GM18907 (cell line): ENCODE measurements around the gene PYGL.
"Not testable (repeated sequence)": the region's sequence is repeated elsewhere in the genome, so short reads cannot be mapped to it uniquely, and the experiment has no call there.

Experiments
- ATAC-seq: cut with Tn5 transposase; IDR thresholded peaks from one replicate; pipeline ENCODE4 v1.9.1; 2021; ENCODE audit warnings: mild to moderate bottlenecking, moderate library complexity; ENCODE audit not compliant: unreplicated experiment

The PYGL gene

DNA sequence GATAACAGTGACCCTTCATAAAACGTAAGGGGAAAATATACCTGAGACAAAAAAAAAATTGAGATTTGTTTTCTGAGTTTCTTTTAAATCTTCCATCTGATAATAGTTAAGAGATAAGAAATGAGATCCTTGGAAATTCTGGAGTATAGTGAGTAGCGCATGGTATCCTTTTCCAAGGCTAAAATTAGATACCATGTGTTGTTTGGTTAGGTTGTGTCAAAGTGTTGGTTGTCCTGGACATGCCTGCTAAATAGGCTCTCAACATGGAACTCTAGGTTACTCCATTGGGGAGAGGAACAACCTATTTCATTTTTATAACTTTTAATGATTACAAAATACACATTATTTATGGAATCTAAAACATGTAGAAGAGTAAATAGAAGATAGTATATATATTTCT lies 14.8 kb downstream of the PYGL start:
- no peak for ATAC-seq

DNA sequence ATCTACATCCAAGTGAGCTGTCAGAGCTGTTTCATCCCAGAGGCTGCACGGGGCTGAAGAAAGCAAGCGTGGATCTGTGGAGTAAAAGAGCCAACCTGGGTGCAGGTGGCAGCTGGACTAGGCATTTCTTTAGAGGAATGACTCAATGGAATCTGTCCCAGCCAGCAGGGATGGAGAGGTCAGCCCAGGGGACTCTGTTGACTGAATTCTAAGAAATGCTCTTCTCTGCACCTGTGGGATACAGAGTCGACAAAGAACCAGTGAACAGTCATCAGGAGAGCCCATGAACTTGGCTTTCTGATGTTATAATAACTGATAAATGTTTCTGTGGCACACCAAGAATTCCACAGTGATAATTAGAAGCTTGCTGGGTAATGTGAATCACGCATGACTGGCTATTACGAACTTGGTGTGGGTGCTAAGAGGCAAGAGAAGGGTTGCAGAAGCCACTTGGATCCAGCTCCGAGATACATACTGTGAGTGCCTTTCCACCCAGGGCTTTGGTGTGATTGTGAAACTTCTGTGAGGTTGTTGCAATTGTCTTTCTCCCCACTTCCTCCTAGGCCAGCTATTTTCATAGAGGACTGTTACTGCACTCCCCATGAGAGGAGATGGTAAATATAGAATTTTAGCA lies 16.2 kb downstream of the PYGL start:
- ATAC-seq: no peak

DNA sequence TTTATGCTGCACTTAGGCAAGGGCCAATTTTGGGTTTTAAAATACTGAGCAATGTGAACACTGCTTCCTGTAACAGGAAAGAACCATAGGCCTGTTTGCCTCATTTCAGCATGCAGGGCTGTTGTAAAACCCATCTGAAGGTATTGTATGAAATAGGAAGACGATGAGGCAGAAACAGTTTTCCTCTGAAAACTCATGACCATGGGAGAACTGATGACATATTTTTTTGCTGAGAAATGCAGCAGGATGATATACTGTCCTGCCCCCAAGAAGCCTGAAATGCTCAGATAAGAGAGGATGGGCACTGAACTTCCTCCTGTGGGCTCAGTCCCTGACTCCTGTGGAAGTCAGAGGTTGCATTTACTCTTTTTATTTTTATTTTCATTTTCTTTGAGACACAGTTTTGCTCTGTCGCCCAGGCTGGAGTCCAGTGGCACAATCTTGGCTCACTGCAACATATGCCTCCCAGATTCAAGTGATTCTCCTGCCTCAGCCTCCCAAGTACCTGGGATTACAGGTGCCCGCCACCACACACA lies 17.4 kb downstream of the PYGL start:
- ATAC-seq: no peak

DNA sequence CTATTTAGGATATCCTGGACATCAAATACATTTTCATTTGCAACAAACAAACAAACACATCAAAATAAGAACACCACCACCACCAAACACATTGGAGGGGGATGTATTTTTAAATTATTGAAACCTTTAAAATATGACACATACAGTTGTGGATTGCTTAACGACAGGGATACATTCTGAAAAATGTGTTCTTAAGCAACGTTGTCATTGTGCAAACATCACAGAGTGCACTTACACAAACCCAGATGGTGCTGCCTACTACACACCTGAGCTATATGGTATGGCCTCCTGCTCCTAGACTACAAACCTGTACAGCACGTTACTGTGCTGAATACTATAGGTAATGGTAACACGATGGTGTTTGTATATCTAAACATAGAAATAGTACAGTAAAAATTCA lies 19.4 kb downstream of the PYGL start:
- no peak for ATAC-seq

DNA sequence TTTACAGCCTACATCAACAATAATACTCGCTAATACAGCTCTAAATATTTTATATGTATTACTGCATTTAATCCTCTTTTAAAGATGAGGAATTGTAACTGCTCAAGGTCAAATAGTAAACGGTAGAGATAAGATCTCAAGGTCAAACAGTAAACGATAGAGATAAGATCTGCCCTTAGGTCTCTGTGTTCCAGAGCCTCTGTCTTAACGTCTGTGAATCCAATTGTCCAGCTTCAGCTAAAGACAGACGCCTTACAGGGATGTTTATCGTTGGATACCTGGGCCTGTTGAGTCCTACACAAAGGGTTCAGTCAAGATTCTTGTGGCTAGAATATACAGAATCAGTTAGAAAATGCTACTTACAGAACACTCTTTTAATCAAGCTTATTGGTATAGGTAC lies 20.0 kb downstream of the PYGL start:
- ATAC-seq: no peak

DNA sequence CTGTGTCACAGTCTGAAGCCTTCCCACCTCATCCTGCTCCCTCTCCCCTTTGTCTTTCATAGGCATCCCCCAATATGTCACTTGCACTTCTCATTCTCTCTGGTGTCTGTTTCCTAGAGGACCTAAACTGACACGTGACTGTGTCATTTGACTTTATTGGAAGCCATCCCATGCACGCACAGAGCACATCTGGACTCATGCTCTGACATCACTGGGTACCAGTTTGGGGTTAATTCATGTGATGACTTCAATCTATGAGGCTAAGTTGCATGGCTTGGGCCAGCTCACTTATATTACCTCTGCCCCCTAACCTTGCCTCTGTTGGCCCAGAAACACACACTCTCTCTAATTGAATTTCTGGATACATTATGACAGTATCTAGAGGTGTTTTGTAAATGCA lies 21.5 kb downstream of the PYGL start:
- ATAC-seq: no peak

DNA sequence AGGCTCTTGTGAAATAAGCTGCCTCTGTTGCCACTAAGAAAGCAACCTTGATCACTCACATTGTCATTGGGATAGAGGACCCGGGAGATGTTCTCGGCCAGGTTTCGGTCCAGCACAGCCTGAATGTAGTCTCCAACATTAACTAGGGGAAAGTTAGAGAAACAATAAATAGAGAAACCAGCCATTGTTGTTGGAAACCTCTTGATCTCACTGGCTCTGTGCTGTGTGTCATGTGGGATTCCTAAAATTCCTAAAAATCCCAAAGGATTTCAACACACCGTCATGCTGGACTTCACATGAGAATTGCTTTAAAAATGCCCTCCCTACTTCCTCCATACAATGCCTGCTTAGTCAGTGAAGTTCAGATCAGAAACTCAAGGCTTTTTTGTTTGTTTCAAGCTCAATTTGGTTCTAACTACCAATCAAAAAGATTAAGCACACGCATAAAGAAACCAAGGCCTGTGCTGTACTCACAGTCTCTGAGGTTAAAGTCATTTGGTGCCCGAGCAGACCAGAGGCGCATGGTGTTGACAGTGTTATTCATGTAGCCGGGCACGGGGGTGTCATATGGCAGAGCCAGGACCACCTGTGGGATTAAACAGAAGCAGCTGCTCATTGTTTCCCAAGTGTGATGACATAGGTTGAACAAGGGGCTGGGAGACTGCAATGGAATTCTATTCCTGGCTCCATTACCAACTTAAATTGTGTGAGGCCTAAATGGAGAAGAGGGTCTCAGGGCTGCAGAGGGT lies 23.6 kb downstream of the PYGL start:
- no peak for ATAC-seq

DNA sequence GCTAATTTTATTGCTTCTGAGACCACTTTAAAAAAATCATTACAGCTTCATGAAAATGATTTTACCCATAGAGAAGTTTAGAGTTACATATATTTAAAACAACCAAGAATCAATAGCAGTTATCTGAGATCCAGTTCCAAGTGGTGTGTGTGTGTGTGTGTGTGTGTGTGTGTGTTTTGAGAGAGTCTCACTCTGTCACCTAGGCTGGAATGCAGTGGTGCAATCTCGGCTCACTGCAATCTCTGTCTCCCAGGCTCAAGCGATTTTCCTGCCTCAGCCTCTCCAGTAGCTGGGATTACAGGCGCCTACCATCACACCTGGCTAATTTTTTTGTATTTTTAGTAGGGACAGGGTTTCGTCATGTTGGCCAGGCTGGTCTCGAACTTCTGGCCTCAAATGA lies 24.8 kb downstream of the PYGL start:
- not testable (repeated sequence) for ATAC-seq

DNA sequence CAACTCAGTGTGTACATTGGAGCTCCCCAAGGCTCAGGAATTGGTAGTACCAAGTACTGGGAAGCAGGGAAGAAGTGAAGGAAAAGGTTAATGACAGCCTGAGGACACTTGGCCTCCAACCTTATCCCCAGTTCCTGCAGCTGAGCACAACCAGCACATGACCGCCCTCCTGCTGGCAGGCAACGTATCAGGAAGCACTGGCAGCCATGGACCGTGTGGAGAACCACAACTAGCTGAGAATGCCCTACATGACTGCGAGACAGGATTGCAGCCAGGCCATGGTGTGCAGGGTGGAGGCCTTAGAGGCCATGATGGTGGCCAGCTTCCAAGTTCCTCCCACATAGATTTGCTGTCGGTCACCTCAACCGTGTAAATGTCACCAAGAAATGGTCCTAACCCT lies 26.8 kb downstream of the PYGL start:
- ATAC-seq: no peak

DNA sequence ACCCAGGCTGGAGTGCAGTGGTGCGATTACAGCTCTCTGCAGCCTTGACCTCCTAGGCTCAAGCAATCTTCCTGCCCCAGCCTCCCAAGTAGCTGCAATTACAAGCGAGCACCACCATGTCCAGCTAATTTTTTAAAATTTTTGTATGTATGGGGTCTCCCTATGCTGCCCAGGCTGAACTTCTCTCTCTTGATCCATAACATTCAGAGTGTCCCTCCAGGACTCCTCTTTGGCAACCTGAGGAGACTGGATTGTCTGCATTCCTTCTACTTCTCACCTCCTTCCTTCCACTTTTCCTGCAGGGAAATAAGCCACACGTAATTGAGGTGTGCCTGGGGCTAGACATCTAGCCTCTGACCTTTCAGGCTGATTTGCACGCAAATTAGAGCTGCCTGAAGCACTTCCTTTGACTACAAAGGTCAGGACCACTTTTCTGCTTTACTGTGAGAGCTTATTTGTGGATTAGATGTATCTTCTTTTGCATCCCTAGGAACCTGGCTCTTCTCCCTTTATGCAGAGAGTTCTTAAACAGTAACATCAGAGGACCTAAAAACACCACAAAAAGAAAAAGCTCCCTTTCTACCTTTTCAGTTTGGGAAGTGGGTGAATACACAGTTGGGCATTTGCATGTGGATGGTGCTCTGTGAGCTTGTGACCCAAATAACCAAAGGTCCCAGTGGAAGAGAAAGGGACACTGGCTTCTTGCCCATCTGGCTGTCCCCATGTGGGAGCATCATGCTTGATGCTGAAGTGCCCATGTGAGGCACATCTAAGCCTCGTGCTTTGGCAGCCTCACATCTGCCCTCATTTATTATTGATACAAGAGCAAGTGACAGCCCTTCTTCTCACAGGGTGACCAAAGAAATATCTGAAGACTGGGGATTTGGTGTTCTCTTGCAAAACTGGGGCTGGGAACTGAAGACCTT lies 33.5 kb downstream of the PYGL start:
- ATAC-seq: no peak

DNA sequence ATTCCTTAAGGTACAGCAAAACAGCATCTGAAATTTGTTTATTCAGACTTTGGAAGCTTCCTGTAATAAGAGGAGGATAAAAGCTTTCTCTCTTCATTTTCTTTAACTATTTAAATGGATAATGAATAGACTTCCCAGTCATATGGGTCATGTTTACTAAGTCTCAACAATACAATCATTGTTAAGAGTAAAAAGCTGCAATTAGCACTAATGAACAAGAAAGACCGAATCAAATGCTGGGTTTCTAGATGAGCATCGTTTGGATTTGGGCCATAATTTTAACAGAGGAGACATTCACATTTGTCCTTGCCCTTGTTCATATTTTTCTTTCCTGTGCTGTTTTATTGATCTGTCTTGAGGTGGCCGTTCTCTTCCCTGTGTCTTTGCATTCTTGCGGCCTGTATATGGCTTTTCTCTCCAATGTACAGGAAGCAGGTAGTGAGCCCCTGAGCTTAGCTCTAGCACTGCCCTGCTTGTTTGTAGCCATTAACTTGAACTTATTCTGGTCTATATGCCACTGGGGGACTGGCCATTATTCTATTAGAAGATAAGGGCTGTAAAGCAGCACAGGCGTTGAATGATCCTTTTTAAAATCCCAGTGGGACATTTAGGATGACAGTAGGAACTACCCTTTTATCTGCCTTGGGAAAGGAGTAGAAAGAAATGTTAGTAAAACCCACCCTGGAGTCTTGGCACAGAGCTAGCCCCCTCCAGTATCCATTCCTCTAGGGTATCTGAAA lies 37.8 kb downstream of the PYGL start:
- no peak for ATAC-seq

DNA sequence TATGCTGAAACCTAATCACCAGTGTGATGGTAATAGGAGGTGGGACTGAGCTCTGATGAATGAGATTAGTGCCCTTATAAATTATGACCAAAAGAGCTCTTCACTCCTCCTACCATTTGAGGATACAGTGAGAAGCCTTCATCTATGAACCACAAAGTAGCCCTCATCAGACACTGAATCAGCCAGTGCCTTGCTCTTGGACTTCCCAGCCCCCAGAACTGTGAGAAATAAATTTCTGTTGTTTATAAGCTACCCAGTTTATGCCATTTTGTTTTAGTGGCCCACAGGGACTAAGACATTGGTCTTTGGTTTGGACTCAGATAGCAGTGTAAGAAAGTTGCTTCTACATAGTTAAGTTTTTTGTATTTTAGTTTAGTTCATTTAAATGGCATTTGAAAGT lies 39.6 kb downstream of the PYGL start:
- ATAC-seq: no peak

DNA sequence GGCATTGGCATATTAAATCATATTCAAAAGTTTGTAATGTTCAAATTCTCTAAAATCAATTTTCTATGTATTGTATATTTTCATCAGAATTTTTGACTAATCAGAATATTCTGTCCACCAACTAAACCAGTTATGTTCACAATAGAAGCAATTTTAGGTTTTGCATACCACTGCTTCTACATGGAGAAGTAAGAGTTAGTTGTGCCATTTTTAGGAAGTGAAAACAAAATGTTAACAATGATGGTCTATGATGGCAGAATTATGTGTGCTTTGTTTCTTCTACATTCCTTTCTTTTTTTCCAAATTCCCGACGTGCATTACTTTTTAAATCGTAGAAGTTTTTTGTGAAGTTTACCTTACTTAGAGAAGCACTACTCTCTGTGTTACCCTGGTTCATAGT lies 42.9 kb downstream of the PYGL start:
- no peak for ATAC-seq

DNA sequence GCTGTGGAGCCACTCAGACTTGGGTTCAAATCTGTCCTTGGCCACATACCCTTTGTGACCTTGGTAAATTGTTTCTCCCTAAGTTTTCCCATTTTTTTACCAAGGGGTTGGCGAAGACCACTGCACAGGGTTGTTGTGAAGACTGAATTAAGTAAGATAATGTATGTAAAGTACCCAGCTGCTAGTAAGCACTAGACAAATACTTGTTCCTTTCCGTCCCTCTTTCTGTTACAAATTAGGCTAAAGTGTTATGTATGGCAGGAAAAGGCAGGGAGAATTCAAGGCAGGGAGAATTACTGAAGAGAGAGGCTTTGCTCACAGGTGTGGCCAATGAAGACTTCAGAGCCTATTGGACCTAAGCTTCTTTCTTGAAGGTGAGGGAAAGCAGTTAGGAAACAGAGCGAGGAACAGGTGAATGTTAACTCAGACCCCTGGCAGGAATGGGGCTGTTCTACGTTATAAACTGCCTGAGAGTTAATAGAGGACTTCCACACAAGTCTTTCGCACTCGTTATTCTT lies 46.6 kb downstream of the PYGL start:
- ATAC-seq: no peak

DNA sequence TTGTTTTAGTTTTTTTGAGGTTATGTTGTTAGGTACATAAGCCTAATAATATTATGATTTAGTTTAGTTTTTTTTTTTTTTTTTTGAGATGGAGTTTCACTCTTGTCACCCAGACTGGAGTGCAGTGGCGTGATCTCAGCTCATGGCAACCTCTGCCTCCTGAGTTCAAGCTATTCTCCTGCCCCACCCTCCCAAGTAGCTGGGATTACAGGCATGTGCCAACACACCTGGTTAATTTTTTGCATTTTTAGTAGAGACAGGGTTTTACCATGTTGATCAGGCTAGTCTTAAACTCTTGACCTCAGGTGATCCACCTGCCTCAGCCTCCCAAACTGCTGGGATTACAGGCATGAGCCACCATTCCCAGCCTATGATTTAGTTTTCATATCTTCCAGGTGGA lies 47.3 kb downstream of the PYGL start:
- not testable (repeated sequence) for ATAC-seq

DNA sequence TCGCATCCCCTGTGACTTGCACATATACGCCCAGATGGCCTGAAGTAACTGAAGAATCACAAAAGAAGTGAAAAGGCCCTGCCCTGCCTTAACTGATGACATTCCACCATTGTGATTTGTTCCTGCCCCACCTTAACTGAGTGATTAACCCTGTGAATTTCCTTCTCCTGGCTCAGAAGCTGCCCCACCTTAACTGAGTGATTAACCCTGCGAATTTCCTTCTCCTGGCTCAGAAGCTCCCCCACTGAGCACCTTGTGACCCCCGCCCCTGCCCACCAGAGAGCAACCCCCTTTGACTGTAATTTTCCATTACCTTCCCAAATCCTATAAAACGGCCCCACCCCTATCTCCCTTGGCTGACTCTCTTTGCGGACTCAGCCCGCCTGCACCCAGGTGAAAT lies 47.9 kb downstream of the PYGL start:
- ATAC-seq: not testable (repeated sequence)

DNA sequence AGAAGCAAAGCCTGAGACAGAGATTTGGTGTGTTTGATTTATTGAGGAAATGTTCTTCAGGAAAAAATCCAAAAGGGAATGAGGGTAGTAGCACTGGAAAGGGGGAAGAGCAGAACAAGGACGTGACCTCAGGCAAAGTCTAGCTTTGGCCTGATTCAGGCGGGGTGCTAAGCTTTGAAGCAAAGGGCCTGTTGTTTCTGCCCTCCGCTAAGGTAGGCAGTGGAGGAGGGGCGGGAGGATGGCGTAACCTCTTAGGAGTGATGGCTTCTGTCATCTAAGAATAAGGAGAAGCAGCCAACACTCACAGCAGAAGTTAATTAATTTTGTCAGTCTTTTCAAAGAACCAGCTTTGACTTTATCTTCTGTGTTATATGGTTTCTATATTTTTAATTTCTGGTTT lies 52.0 kb downstream of the PYGL start:
- ATAC-seq: no peak

DNA sequence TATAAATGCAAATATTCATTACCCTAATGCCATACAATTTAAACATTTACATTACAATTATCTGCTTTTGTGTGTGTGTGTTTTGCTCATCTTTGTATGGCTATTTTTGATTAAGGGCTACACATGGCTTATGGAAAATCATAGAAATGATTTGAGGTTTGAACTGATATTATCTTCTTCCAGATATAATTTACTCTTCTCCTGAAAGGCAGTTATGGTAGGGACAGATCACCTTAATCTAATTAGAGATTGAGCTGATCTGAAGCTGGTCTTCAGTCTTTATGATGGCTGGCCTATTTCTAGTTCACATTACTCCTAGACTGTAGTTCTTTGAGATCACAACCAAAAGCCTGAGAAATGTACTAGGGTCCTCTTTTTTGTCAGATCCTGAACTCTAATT lies 56.8 kb downstream of the PYGL start:
- no peak for ATAC-seq

DNA sequence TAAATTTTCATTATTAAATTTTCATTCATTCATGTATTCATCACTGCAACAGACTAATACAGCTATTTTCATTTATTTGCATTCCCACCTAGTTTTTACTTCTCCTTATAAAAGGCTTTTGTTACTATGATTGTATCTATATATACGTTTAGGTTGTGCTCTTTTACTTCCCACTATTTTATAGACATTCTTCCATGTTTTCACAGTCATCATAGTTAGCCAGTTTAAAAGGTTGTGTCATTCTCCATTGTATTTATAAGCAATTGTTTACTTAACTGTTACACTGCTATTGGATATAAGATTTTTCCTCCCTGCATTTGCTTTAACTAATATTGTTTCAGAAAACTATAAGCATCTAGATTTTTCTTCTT lies 60.5 kb downstream of the PYGL start:
- ATAC-seq: no peak

DNA sequence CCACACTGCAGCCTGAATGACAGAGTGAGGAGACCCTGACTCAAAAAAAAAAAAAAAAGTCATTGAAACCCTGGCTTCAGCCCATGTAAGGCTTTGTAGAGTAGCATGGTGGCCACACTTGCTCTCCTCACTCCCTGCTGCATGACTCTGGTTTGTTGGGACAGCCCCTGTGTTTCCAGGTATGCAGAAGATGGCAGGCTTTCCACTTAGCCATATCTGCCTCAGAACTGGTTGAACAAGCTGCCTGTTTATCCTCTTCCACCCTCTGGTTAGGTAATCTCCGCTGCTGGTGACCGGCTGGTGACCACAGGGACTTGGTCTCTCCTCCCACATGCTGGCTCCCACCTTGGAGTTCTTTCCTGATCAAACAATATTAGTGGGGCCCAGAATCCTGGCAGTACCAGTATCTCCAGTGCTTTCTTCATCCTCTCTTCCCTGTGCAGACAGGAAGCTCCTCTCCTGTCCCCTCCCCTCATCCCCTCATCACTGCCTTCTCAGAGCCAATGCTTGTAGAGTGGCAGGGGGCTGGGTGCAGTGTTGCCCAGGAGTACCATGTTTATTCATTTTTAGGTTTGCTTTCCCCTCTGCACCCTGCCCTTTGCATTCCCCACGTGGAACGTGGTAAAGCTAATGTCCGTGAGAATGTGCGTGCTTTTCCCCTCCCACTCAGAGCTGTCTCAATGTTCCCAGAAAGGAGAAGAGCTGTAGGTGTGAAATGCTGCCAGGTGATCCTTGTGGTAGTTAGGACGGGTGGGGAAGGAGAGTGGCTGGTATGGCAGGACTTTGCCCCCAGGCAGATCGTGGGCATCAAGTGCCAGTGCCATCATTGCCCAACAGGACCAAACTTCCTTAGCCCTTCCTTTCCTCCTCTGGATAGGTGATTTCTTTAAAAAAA lies 61.1 kb downstream of the PYGL start:
- ATAC-seq: no peak
